HG03108 (cell line): ENCODE results near the gene TRMT13.
"Not testable (repeated sequence)": the region's sequence is repeated elsewhere in the genome, so short reads cannot be mapped to it uniquely, and the experiment has no call there.

Experiments
- ATAC-seq: cut with Tn5 transposase; IDR thresholded peaks from one replicate; pipeline ENCODE4 v1.9.1; 2021; ENCODE audit warnings: moderate library complexity; ENCODE audit not compliant: unreplicated experiment

TRMT13 gene

GRCh38 chr1:100162881-100163280, 29.9 kb downstream of the TRMT13 start:
- ATAC-seq, result no peak

- ATAC-seq, result no peak
Measured at GRCh38 chr1:100164216-100164615, 31.3 kb downstream of the TRMT13 start.

- no peak for ATAC-seq
Measured at GRCh38 chr1:100164702-100165101, 31.7 kb downstream of the TRMT13 start.

GRCh38 chr1:100168051-100168450, 35.1 kb downstream of the TRMT13 start:
- ATAC-seq, result no peak

GRCh38 chr1:100177295-100178041, 44.5 kb downstream of the TRMT13 start:
- ATAC-seq, result no peak

GRCh38 chr1:100178091-100178490, 45.1 kb downstream of the TRMT13 start, which contains the start of gene LRRC39:
LRRC39 (minus strand) TSS chr1:100178256; CDS start chr1:100168516, 9,740 bp downstream.
- ATAC-seq, result no peak

GRCh38 chr1:100183370-100183769, 50.4 kb downstream of the TRMT13 start:
- ATAC-seq, result no peak

GRCh38 chr1:100184536-100184935, 51.6 kb downstream of the TRMT13 start:
- ATAC-seq, result peak; percentile 69

GRCh38 chr1:100187912-100188311, 54.9 kb downstream of the TRMT13 start:
- no peak for ATAC-seq

GRCh38 chr1:100188617-100189016, 55.7 kb downstream of the TRMT13 start:
- no peak for ATAC-seq

GRCh38 chr1:100198596-100198995, 65.6 kb downstream of the TRMT13 start:
- ATAC-seq, result no peak

GRCh38 chr1:100200060-100200459, 67.1 kb downstream of the TRMT13 start:
- ATAC-seq, result not testable (repeated sequence)
